NCI-H526 treated with DMSO at 0.1 percent for 48 hours (cell line): Measurements from ENCODE around the gene THBS2.
"Not testable (repeated sequence)": the region's sequence is repeated elsewhere in the genome, so short reads cannot be mapped to it uniquely, and the experiment has no call there.

ENCODE experiments used
- DNase-seq: peaks from one replicate; lab custom pipeline; 2025; lab: John Stamatoyannopoulos, UW

Gene THBS2

GRCh38 chr6:169253337-169254238 lies at the start of gene THBS2:
Gene THBS2 (minus strand): TSS chr6:169253846. CDS start chr6:169250784, 3,062 bp downstream.
- DNase-seq = peak; percentile 70

GRCh38 chr6:169302716-169303115 lies 49.1 kb upstream of the THBS2 start:
- DNase-seq = no peak

- DNase-seq = no peak
Measured at GRCh38 chr6:169302255-169302654, 48.6 kb upstream of the THBS2 start.

GRCh38 chr6:169300916-169301315 lies 47.3 kb upstream of the THBS2 start:
- no peak for DNase-seq

- not testable (repeated sequence) for DNase-seq
Measured at GRCh38 chr6:169298626-169299025, 45.0 kb upstream of the THBS2 start.

- DNase-seq = no peak
Measured at GRCh38 chr6:169296622-169297021, 43.0 kb upstream of the THBS2 start.

GRCh38 chr6:169296170-169296569 lies 42.5 kb upstream of the THBS2 start:
- DNase-seq = no peak

GRCh38 chr6:169293196-169293595 lies 39.5 kb upstream of the THBS2 start:
- DNase-seq = no peak

- DNase-seq = no peak
Measured at GRCh38 chr6:169292338-169293124, 38.9 kb upstream of the THBS2 start.

- DNase-seq = no peak
Measured at GRCh38 chr6:169291646-169292337, 38.1 kb upstream of the THBS2 start.

- no peak for DNase-seq
Measured at GRCh38 chr6:169291148-169291547, 37.5 kb upstream of the THBS2 start.

- DNase-seq = no peak
Measured at GRCh38 chr6:169289619-169290339, 36.1 kb upstream of the THBS2 start.

GRCh38 chr6:169289257-169289618 lies 35.6 kb upstream of the THBS2 start:
- no peak for DNase-seq

- DNase-seq = no peak
Measured at GRCh38 chr6:169288591-169288990, 34.9 kb upstream of the THBS2 start.

- no peak for DNase-seq
Measured at GRCh38 chr6:169287675-169288074, 34.0 kb upstream of the THBS2 start.

- no peak for DNase-seq
Measured at GRCh38 chr6:169286961-169287360, 33.3 kb upstream of the THBS2 start.

GRCh38 chr6:169285165-169285564 lies 31.5 kb upstream of the THBS2 start:
- DNase-seq = no peak

- no peak for DNase-seq
Measured at GRCh38 chr6:169283924-169284323, 30.3 kb upstream of the THBS2 start.

GRCh38 chr6:169282043-169282442 lies 28.4 kb upstream of the THBS2 start:
- no peak for DNase-seq

- DNase-seq = no peak
Measured at GRCh38 chr6:169277619-169278018, 24.0 kb upstream of the THBS2 start.

- no peak for DNase-seq
Measured at GRCh38 chr6:169274781-169275180, 21.1 kb upstream of the THBS2 start.

- DNase-seq = no peak
Measured at GRCh38 chr6:169273511-169273910, 19.9 kb upstream of the THBS2 start.
